Upper lobe of left lung (tissue), 4 donors: ENCODE data around the gene ACVR2A.

Experiments used
- CTCF ChIP-seq, 6 experiments: fragments of 450-650 bp in 4 of 6; fragments of 200-600 bp in 2 of 6; sonication (generic) in 2 of 6; IDR thresholded peaks; one replicate each; pipeline ENCODE4 v1.5.1; 2016 to 2019; ENCODE audit warnings: antibody characterized with exemption in 6 of 6
- EP300 ChIP-seq, 4 donors: sonication (generic); formaldehyde crosslinking; IDR thresholded peaks; one replicate each; pipeline ENCODE4 v1.5.1; 2017; ENCODE audit warnings: antibody characterized with exemption in 4 of 4, control low read depth in 2 of 4
- POLR2AphosphoS5 ChIP-seq, 2 donors: sonication (generic); formaldehyde crosslinking; IDR thresholded peaks; one replicate each; pipeline ENCODE4 v1.5.1; 2017; ENCODE audit warnings: antibody characterized with exemption in 2 of 2

GRCh38 chr2:147843391-147843863, 1.4 kb upstream of the ACVR2A start:
- TF ChIP-seq CTCF (IDR thresholded peaks at IDR 0.05) (no peak), EP300 (IDR thresholded peaks at IDR 0.05) (no peak), POLR2AphosphoS5 (IDR thresholded peaks at IDR 0.05) (no peak)
